GM08714 (cell line): ENCODE measurements around the gene PRAMEF15.
"Not testable (repeated sequence)": the region's sequence is repeated elsewhere in the genome, so short reads cannot be mapped to it uniquely, and the experiment has no call there.

Source experiments
- H3K4me3 ChIP-seq: fragments of 200-500 bp; sonication (Bioruptor generic); 2 replicates; pipeline ENCODE4 v1.5.1; 2014; ENCODE audit warnings: mild to moderate bottlenecking, low read length, inconsistent platforms

PRAMEF15 gene

GRCh38 chr1:13315281-13315680 is at the start of gene PRAMEF15:
PRAMEF15 (plus strand) TSS chr1:13315581; CDS start chr1:13318408, 2,827 bp downstream.
- not testable (repeated sequence) for H3K4me3 ChIP-seq

DNA sequence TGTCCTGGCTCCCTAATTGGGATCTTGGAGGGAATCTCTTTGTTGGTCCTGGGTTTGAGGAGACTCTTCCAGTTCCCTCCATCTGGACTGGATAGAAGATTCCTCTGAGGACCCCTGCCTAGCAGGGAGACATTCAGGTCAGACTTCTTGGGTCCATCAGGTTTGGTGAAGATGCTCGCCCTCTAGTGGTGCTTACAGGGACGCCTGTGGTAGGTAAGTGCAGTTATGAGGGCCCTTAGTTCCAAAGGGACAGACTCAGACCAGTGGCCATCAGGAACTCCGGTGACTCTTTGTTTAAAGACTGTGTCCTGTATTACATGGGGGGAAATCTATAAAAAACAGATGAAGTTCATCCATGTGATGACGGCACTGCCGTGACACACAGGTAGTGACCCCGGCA is 38.4 kb upstream of the PRAMEF15 start:
- not testable (repeated sequence) for H3K4me3 ChIP-seq

GRCh38 chr1:13279617-13280016 is 35.8 kb upstream of the PRAMEF15 start:
- H3K4me3 ChIP-seq, result not testable (repeated sequence)

GRCh38 chr1:13285037-13285436 is 30.3 kb upstream of the PRAMEF15 start, which contains the start of gene PRAMEF8:
PRAMEF8 (minus strand) TSS chr1:13285137; CDS start chr1:13284091, 1,046 bp downstream.
- not testable (repeated sequence) for H3K4me3 ChIP-seq

- not testable (repeated sequence) for H3K4me3 ChIP-seq
Measured at GRCh38 chr1:13289030-13289429, 26.4 kb upstream of the PRAMEF15 start.

DNA sequence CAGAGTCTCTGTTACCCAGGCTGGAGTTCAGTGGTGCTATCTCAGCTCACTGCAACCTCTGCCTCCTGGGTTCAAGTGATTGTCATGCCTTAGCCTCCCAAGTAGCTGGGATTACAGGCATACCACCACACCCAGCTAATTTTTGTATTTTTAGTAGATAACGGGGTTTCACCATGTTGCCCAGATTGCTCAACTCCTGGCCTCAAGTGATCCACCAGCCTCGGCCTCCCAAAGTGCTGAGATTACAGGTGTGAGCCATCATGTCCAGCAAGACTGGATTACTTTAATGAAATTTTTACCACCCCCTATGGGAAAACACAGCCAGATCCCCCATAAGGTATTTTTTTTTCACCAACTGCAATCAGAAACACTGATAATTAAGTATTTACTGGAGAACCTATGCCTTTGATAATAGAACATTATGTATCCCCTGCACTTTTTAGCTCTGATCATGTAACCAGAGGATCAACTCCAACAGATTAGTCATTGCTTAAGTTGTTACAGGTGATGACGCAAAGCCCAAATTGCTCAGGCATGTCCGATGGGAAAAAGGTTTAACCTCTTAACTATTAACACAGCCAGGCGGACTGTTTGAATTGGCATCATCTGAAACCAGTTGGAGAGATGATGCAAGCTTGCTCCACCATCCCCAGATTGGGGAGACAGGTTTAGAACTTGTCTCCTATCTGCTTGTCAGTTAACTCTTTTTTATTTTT is 18.0 kb upstream of the PRAMEF15 start:
- H3K4me3 ChIP-seq, result not testable (repeated sequence)

DNA sequence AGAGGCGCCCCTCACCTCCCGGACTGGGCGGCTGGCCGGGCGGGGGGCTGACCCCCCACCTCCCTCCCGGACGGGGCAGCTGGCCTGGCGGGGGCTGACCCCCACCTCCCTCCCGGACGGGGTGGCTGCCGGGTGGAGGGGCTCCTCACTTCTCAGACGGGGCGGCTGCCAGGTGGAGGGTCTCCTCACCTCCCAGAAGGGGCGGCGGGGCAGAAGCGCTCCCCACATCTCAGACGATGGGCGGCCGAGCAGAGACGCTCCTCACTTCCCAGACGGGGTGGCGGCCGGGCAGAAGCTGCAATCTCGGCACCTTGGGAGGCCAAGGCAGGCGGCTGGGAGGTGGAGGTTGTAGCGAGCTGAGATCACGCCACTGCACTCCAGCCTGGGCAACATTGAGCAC is 16.7 kb upstream of the PRAMEF15 start:
- H3K4me3 ChIP-seq, result not testable (repeated sequence)

DNA sequence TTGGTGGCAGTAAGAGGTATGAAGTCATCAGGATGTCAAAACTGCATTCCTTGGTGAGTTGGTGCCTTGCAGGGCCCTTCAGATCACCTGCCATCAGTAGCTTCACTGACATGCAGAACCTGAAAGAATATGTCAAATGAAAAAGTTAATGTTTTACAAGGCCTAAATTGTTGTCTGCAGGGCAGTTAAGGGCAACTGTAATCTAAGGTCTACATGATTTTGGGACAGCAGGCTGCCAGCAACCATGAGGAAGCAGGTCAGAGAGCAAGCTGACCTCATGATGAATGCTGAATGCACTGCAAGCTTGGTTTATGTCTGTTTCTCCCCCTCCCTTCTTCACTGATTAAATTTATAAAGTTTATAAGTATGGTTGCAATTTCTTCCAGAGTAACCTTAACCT is 13.2 kb upstream of the PRAMEF15 start:
- not testable (repeated sequence) for H3K4me3 ChIP-seq

DNA sequence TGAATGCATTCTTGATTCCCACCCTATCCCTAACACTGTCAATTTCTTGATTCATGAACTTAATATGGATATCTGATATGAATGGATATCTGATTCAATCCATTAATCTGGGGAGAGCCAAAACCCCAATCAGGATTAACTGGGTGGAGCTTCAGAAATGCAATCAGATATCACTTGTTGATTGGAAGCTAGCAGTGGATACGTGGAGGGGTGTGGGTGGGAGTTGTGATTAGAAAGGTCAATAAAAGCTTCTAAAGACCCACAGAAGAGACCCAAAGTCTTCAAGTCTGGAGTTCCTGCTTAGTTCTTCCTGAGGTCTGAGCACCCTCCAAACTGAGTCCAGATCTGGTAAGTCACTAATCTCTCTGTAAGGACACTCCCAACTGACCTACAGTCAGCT is 12.1 kb upstream of the PRAMEF15 start, which contains the start of gene PRAMEF33:
Gene PRAMEF33, plus strand, starts transcription at position 301 of the 400 bp plus-strand sequence. CDS start 2,416 bp downstream, outside the sequence.
- H3K4me3 ChIP-seq, result not testable (repeated sequence)

- H3K4me3 ChIP-seq, result not testable (repeated sequence)
Measured at GRCh38 chr1:13342496-13342895, 27.1 kb downstream of the PRAMEF15 start.

DNA sequence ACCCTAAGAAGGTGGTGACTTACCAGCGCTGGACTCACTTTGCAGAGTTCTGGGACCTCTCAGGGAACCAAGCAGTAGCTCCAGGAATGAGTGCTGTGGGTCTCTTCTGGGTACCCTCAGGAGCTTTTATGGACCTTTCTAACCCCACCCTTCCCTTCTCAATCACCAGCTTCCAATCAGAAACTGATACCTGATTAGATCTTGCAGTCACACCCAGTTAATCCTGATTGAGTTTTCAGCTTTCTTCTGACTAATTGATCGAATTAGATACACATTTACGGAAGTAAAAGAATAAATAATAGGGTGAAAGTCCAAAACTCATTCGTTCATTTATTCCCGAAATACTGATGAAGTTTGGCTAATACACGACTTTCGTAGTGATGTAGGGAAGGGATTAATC is 31.7 kb downstream of the PRAMEF15 start, which contains the start of gene PRAMEF14:
Gene PRAMEF14, minus strand, starts transcription at position 101 of the 400 bp plus-strand sequence. CDS start 1,820 bp downstream, outside the sequence.
- not testable (repeated sequence) for H3K4me3 ChIP-seq

- not testable (repeated sequence) for H3K4me3 ChIP-seq
Measured at GRCh38 chr1:13353476-13353875, 38.1 kb downstream of the PRAMEF15 start.

- not testable (repeated sequence) for H3K4me3 ChIP-seq
Measured at GRCh38 chr1:13354475-13354874, 39.1 kb downstream of the PRAMEF15 start.

- H3K4me3 ChIP-seq, result not testable (repeated sequence)
Measured at GRCh38 chr1:13356774-13357173, 41.4 kb downstream of the PRAMEF15 start.

DNA sequence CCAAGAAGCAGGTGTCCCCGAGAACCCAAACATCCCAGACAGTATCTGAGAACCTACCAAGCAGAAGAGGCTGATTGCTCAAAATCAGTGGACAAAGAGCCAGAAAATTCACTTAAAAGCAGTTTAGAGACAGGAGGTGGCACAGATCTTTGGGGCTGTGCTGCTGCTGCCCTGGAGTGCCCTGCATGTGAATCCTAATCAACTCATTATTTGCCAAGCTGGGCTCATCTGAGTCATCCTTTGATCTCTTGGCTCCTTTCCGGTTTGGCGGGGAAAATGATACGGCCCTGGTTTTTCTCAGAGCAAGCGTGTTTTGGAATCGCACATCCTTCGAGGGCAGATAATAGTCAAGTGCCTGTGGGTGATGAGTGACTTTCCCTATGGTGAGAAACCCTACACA is 47.0 kb downstream of the PRAMEF15 start:
- H3K4me3 ChIP-seq, result not testable (repeated sequence)

DNA sequence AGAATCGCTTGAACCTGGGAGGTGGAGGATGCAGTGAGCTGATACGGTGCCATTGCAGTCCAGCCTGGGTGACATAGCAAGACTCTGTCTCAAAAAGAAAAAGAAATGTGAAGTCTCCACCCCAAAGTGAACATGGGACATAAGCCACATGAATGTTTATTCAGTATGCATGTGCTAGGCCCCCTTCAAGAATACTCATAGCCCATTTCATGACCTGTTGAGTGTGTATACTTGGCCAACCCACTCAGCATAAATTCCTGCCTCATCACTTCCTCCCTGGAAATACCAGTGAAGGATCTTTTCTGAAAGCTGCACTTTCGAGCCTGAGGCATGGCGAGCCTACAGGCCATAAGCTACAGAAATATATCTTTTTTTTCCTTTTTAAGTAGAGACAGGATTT is 49.5 kb downstream of the PRAMEF15 start:
- not testable (repeated sequence) for H3K4me3 ChIP-seq

DNA sequence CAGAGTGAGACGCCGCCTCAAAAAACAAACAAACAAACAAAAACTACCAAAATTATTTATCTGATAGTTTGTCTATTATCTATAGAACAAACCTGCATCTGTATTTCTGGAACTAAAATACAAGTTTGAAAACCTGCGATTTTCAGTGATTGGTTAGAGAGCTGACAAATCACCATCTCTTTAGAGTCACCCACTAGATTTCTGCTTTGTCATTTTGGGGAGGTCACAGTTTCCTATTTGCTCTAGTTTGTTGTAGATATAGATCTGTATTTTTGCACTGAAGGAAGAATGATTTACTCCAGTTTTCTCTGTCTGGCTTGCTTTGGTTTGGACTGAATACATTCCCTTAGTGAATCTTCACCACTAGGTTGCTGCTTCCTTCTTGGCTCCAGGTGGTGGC is 51.2 kb downstream of the PRAMEF15 start:
- not testable (repeated sequence) for H3K4me3 ChIP-seq

- H3K4me3 ChIP-seq, result not testable (repeated sequence)
Measured at GRCh38 chr1:13368544-13368943, 53.2 kb downstream of the PRAMEF15 start.
